SK-N-SH treated with all-trans-retinoic acid at 6 μM for 48 hours (cell line): ENCODE results near the gene GAA.

ENCODE experiments used
- ARNTL ChIP-seq: fragments of 450-650 bp; formaldehyde crosslinking; IDR thresholded peaks from 2 replicates; pipeline ENCODE4 v1.5.0; 2020; ENCODE audit warnings: low read depth, mild to moderate bottlenecking, moderate library complexity, borderline replicate concordance
- CSDC2 ChIP-seq: fragments of 250-450 bp; sonication (Bioruptor Pico); IDR thresholded peaks from 2 replicates; pipeline ENCODE4 v1.5.0; 2020; ENCODE audit warnings: mild to moderate bottlenecking, moderate library complexity
- OSR1 ChIP-seq: fragments of 250-450 bp; sonication (Bioruptor Pico); IDR thresholded peaks from 2 replicates; pipeline ENCODE4 v1.8.0; 2022; ENCODE audit warnings: moderate library complexity, mild to moderate bottlenecking, inconsistent platforms
- PPARA ChIP-seq: fragments of 250-450 bp; sonication (Bioruptor Pico); IDR thresholded peaks from 2 replicates; pipeline ENCODE4 v1.5.0; 2020; ENCODE audit warnings: mild to moderate bottlenecking, borderline replicate concordance
- ZFP3 ChIP-seq: fragments of 250-450 bp; sonication (Bioruptor Pico); IDR thresholded peaks from 2 replicates; pipeline ENCODE4 v1.5.0; 2020; ENCODE audit warnings: mild to moderate bottlenecking, moderate library complexity
- ZFP30 ChIP-seq: fragments of 450-650 bp; formaldehyde crosslinking; IDR thresholded peaks from 2 replicates; pipeline ENCODE4 v1.5.0; 2022; ENCODE audit warnings: mild to moderate bottlenecking, moderate library complexity
- ZNF8 ChIP-seq: fragments of 450-650 bp; formaldehyde crosslinking; IDR thresholded peaks from 2 replicates; pipeline ENCODE4 v1.5.0; 2020; ENCODE audit warnings: mild to moderate bottlenecking, moderate library complexity
- TF ChIP-seq, protein P1 (sequence below): fragments of 250-450 bp; sonication (Bioruptor Pico); IDR thresholded peaks from 2 replicates; pipeline ENCODE4 v1.5.1; 2021; ENCODE audit warnings: mild to moderate bottlenecking, moderate library complexity

- no peak for TF ChIP-seq CSDC2
- TF ChIP-seq, protein P1, sequence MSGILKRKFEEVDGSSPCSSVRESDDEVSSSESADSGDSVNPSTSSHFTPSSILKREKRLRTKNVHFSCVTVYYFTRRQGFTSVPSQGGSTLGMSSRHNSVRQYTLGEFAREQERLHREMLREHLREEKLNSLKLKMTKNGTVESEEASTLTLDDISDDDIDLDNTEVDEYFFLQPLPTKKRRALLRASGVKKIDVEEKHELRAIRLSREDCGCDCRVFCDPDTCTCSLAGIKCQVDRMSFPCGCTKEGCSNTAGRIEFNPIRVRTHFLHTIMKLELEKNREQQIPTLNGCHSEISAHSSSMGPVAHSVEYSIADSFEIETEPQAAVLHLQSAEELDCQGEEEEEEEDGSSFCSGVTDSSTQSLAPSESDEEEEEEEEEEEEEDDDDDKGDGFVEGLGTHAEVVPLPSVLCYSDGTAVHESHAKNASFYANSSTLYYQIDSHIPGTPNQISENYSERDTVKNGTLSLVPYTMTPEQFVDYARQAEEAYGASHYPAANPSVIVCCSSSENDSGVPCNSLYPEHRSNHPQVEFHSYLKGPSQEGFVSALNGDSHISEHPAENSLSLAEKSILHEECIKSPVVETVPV (CRISPR knock-in tag) = no peak
- no peak for TF ChIP-seq ZNF8
- no peak for TF ChIP-seq ARNTL
- no peak for TF ChIP-seq OSR1 (CRISPR knock-in tag)
- no peak for TF ChIP-seq PPARA
- TF ChIP-seq ZFP3 (CRISPR knock-in tag) = no peak
- TF ChIP-seq ZFP30 (CRISPR knock-in tag) = no peak
These were observed 5.4 kb upstream of the GAA start for GRCh38 chr17:80095844-80096475.
